Measurements from ENCODE around the gene PARN.

- TF ChIP-seq POLR2A (IDR thresholded peaks at IDR 0.05; ENCODE audit: low read depth, low read length) (no peak), POLR2AphosphoS5 (IDR thresholded peaks at IDR 0.05; ENCODE audit: low read depth, low read length) (no peak), TAF1 (IDR thresholded peaks at IDR 0.05; ENCODE audit: low read depth, low read length) (no peak), SPI1 (IDR thresholded peaks at IDR 0.05; ENCODE audit: low read depth, low read length) (no peak), POU2F2 (IDR thresholded peaks at IDR 0.05; ENCODE audit: low read depth, low read length) (no peak), PAX5 (IDR thresholded peaks at IDR 0.05; ENCODE audit: insufficient read depth, low read length, severe bottlenecking) (no peak)
These were observed 243.9 kb downstream of the PARN start for GRCh38 chr16:14386115-14386514.
